NCI-H2196 (cell line): ENCODE results near the gene SHROOM3.
"Not testable (repeated sequence)": the region's sequence is repeated elsewhere in the genome, so short reads cannot be mapped to it uniquely, and the experiment has no call there.

Source experiments
- DNase-seq: peaks from one replicate; lab custom pipeline; 2025; ENCODE audit not compliant: unreplicated experiment; lab: John Stamatoyannopoulos, UW

Gene SHROOM3

DNA sequence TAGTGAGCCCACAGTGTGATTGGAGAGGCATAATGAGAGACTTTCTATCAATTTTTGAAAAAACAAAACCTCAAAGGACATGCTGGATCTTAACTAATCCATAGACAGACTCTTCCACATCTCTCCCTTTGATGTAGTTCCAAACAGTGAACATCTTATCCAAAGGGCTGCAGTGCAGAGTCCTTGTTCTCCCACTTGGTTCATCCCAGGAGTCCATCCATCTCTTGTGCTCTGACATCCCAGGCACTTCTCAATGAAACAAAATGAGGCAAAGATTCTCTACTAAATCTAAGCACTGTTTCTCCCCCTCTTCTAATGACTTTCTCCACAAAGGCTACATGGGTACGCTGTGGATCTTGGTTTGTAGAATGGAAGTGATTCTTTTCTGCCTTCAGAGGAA lies 8.3 kb downstream of the SHROOM3 start:
- DNase-seq, result no peak

GRCh38 chr4:76445911-76446310 lies 10.9 kb downstream of the SHROOM3 start:
- DNase-seq, result no peak

GRCh38 chr4:76447393-76447851 lies 12.4 kb downstream of the SHROOM3 start:
- no peak for DNase-seq

GRCh38 chr4:76448211-76448610 lies 13.2 kb downstream of the SHROOM3 start:
- DNase-seq, result no peak

DNA sequence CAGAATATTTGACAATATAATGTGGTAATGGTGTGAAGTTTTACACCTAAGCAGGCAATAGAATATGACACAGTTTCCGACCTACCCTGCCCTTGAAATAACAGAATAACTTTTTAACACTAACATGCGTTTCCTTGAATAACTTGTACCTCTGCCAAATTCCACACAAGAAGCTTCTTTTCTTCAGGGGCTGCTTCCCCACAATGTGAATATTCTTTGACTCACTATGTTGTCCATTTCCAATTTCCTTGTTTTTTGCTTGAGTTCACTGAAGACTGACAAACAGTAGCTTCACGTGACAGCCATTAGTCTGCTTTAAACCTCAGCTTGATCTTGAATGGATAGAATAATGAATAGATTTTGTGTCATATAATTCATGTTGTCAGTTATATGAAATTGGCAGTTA lies 14.3 kb downstream of the SHROOM3 start:
- DNase-seq, result no peak

GRCh38 chr4:76449833-76450232 lies 14.8 kb downstream of the SHROOM3 start:
- DNase-seq, result no peak

DNA sequence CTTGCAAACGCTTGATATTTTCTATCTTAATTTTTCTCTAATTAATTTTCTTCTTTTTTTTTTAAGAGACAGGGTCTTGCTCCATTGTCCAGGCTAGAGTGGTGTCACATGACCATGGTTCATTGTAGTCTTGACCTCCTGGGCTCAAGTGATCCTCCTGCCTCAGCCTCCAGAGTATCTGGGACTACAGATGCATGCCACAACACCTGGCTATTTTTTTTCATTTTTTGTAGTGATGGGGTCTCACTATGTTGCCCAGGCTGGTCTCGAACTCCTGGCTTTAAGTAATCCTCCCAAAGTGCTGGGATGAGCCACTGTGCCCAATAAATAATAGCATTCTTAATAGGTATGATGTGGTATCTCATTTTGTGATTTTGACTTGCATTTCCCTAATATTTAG lies 18.2 kb downstream of the SHROOM3 start:
- no peak for DNase-seq

GRCh38 chr4:76454073-76454472 lies 19.0 kb downstream of the SHROOM3 start:
- DNase-seq, result not testable (repeated sequence)

- DNase-seq, result no peak
Measured at GRCh38 chr4:76457885-76458284, 22.9 kb downstream of the SHROOM3 start.

- DNase-seq, result no peak
Measured at GRCh38 chr4:76458297-76458696, 23.3 kb downstream of the SHROOM3 start.

GRCh38 chr4:76458825-76459224 lies 23.8 kb downstream of the SHROOM3 start:
- DNase-seq, result no peak

GRCh38 chr4:76459291-76459723 lies 24.3 kb downstream of the SHROOM3 start:
- no peak for DNase-seq

GRCh38 chr4:76463568-76463967 lies 28.5 kb downstream of the SHROOM3 start:
- DNase-seq, result no peak

DNA sequence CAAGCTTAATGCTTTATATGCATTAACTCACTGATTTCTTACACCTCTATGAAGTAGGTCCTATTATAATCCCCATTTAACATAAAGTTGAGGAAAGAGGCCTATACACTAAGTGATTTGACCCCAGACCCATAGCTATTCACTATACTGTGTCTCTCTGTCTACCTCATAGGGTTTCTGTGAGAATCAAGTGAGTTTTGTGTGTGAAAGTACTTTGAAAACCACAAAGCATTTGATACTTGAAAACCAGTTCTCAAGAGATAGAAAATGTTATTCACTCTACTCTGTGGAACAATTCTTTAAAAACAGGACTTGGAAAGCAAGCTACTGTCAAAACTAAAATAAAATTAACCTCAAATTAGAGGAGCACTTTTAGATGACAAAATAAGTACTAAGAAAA lies 35.0 kb downstream of the SHROOM3 start:
- DNase-seq, result no peak

- DNase-seq, result no peak
Measured at GRCh38 chr4:76470532-76470931, 35.5 kb downstream of the SHROOM3 start.

- DNase-seq, result no peak
Measured at GRCh38 chr4:76476571-76476970, 41.5 kb downstream of the SHROOM3 start.

DNA sequence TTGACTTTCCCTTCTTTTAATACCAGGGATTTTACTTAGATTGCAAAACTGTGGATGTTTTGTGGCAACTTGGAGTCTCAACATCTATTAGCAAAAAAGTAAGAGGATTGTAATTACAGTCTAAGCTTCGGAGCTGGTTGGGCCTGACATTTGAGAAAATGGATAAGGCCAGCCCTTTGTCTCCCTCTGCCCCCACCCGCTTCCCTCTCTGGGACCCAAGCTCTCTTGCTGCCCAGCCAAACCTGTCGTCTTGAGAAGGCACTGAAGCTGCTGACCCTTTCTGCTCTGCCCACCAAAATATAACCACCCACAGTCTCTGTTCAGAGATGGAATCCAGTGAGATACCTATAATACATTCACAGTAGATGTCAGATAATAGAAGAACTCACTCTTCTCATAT lies 49.6 kb downstream of the SHROOM3 start:
- no peak for DNase-seq

- DNase-seq, result no peak
Measured at GRCh38 chr4:76485450-76485849, 50.4 kb downstream of the SHROOM3 start.

- DNase-seq, result no peak
Measured at GRCh38 chr4:76486588-76487276, 51.7 kb downstream of the SHROOM3 start.

- DNase-seq, result no peak
Measured at GRCh38 chr4:76487621-76488020, 52.6 kb downstream of the SHROOM3 start.

- DNase-seq, result no peak
Measured at GRCh38 chr4:76488455-76488854, 53.4 kb downstream of the SHROOM3 start.

GRCh38 chr4:76488888-76489685 lies 54.1 kb downstream of the SHROOM3 start:
- no peak for DNase-seq
